NCI-H1105 treated with DMSO at 0.1 percent for 48 hours (cell line): ENCODE results near the gene CYB5R3.

Experiments used
- DNase-seq: peaks from one replicate; lab custom pipeline; 2025; lab: John Stamatoyannopoulos, UW

The CYB5R3 gene

DNA sequence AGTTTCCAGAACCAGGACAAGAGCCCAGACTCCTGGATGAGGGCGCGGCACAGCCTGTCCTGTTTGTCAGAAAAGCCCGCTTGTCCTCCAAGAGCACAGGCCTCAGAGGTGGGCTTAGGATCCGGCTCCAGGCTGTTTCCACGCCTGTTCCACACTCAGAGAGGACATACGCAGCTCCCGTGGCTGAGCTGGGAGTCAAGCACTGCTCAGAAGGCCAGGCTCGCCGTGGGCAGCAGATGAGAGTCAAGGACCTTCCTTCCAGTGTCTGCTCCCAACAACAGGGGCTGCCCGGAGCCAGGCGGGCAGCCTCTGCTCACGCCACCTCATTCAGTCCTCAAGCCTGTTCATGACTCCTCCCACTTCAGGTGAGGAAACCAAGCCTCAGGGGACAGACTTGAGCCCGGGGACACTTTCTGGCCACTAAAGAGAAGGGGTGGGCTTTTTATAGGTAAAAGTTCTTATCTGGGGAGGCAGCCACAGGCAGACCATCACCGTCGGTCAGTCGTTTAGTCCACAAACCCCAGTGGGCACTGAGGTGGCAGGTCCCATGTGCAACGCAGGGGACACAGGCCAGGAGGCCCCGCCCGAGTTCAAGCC lies 3.8 kb downstream of the CYB5R3 start:
- no peak for DNase-seq

DNA sequence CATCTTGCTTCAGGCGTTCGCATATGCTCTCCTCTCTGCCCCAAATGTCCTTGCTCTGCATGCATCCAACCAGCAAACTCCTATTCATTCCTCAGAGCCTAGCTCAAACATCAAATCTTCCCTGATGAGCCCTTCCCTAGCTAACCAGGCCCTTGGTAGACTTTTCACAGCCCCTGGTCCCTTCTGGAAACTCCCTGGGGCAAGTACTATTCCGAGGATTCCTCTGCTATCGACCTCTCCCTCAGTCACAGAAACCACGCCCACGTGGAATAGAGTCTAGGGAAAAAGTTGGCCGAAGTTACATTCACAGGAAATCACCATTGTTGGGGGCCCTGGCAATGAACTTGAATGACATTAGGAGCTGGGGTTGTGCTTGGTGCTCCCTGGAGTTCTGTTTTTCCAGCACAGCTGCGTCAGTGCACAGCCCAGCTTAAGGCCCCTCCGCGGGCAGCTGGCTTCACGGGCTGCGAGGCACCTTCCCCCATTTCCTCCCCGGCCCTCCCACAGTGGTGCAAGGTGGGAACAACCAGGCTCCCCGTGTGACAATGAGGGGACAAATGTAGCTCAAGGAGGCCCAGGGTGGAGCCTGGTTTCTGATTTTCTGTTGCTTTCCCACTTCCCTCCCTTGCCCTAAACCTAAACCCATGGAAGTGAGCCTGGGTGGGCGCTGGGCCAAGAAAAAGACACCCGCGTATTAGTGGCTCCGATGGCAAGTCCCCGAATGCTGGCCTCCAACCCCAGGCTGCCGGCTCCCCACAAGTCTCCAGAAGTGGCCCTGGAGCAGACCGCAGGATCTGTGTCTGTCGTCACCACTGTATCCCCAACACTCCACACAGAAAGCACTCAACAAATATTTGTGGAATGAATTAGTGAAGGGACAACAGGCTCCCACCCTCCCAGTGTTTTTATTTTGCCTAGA lies 4.5 kb downstream of the CYB5R3 start:
- DNase-seq: no peak

DNA sequence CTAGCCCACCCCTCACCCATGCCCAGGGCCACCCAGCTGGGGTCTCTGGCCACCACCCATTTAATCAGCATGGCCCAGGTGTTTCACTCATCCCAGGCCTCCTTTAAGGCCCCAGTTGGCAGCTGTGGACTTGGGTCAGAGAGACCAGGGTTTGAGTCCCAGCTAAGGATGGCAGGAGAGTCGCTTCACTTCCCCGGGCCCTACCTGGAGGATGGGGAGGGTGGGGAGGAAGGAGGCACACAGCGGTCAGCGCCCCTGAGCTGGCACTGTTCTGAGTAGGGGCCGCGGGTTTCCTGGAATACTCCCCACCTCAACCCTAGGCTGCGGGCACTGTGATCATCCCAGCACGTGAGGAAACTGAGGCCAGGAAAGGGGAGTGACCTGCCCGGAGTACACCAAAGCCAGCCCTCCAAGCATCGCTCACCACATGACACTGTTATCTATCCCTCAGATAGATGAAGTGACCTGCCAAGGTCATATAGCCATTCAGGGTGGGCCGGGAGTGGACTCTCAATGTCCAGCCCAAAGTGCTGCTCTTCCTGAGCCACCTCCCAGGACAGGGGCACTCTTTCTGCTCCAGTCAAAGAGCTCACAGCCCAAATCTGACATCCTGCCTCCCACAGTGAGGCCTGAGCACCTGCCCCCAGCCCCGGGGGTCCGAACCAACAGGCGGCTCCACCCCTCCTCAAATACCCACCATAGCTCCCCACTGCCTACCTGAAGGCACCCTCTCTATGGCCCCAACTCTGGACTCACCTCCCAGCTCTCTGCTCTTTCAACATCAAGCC lies 5.4 kb downstream of the CYB5R3 start:
- DNase-seq: no peak

DNA sequence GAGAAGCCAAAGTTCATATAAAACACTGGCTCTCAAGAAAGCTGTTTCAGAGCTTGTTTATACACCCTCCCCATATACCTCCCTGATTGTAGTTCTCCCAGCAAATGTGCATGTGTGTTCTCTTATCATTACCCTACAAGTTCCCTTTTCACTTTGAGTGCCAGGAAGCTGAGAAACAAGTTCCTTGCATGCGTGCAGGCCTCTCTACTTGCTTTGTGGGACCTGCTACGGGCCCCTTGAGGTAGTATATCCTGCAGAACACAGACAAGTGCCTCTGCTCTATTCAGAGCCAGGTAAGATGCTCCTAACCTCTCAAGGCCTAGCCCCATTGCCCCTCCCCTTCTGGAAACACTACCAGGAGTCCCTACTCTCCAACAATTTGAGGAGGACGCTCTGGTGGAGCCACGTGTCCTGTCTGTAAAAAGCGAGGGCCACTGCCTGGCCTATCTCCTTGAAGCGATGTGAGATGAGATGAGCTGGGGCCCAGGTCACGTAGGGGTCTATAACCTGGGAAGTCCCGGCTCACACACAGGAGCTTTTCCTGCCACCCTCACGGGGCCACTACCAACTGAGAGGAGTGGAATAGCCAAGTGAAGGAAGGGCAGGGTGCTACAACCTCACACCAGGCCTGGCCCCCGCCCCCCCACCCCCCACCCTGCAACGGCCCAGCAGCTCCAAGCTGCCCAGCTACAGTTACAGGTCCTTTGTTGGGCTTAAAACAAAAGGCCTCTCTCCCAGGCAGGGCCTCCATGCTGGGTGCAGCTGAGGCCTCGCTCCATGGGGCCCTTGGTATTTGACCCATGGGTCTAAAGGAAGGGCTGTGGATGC lies 6.2 kb downstream of the CYB5R3 start:
- no peak for DNase-seq

DNA sequence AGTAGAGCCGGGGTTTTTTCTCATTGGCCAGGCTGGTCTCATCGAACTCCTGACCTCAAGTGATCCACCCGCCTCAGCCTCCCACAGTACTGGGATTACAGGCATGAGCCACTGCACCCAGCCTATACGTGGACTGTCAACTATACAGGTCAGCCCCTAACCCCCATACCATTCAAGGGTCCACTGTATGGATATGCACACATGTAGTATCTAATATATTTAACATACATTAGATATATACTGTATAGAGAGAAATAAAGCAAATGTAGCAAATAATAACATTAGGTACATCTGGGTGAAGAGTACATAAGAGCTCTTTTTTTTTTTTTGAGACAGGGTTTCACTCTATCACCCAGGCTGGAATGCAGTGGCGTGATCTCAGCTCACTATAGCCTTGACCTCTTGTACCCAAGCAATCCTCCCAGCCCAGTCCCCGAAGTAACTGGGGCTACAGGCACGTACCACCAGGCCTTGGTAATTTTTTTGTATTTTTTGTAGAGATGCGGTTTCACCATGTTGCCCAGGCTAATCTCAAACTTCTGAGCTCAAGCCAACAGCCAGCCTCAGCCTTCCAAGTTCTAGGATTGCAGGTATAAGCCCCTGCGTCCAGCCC lies 7.3 kb downstream of the CYB5R3 start:
- DNase-seq: no peak

DNA sequence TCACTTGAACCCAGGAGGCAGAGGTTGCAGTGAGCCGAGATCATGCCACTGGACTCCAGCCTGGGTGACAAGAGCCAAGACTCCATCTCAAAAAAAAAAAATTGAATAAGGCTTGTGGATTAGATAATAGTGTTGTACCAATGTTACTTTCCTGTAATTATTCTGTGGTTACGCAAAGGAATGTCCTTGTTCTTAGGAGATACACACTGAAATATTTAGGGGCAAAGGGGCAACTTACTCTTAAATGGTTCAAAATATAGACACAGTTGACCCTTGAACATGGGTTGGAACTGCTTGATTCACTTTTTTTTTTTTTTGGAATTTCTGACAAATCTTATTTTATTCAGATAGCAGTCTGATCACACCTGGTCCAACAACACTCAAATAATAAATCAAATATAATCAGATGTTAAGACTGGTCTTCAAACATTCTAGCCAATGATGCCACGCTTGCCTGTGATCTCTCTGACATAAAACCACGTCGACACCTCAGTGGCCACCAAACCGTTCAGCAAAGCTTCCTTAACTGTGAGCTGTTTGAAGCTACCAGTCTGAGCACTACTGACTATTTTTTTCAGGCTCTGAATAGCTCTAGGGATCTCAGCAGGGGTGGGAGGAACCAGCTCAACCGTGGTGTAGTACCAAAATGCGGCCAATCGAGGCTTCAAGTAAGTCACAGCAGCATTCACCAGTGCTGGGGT lies 9.5 kb downstream of the CYB5R3 start:
- no peak for DNase-seq

DNA sequence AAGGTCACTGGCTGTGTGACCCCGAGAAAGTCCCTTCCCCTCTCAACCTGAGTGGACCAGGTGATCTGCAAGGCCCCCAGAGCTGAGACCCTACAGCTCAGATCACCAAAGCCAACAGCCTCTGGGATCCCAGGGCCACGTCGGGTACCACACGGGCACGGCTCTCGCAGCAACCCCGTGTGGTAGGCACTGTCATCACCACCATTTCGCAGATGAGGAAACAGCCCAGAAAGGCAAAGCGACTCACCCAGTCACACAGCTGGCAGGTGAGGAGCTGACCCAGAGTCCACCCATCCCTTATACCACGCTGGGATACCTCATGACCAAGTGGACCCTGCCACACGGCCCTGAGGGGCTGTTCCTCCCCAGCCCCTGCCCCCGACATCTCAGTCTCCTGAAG lies 11.6 kb downstream of the CYB5R3 start:
- DNase-seq: no peak

DNA sequence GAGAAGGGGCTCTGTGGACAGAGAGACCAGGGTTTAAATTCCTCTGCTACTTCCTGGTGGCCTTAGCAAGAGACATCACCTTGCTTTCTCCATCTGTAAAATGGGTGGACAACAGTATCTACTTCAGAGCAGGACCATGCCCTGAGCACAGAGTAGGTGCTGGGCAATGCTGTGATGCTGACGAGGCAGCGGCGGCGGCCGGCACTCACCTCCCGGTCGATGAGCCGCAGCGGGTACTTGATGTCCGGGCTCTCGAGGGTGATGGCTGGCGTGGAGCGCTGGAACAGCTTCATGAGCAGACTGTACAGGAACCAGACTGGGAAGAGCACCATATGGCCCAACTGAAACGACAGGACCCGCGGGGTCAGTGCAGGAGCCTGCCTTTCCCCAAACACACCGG lies 12.7 kb downstream of the CYB5R3 start:
- DNase-seq: no peak

DNA sequence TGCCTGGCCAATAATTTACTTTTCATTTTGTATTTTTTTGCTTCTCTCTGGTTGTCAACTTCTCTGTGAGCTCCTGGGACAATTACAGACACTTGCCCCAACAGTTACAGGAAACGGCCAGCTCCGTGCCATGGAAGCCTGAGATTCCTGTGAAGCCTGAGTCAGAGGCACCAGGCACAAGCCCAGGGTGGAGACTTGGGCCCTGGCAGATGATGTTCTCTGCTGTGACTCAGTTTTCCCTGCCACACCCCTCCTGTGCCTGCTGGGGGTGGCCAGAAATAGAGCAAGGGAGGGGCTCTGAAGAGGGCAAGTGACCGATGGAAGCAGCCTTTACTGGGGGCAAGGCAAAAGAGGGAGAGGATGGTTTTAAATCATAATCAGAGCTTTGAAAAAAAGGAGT lies 13.7 kb downstream of the CYB5R3 start:
- DNase-seq: no peak

DNA sequence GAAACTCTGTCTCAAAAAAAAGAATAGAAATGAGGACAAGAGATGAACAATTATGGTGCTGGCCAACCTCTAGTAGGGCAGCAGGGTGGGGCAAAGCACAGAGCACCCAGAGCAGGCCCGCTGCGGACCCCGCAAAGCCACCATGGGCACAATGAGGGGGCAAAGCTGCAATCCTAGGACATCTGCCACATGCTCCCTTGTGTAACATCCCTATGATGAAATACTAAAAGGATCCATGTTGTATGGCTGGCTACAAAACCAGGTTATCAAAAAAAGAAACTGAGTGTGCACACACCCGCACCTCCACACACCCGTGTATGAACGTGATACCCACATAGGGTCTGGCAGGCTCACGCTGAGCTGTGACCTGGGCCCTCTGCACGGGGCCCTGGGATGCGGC lies 16.2 kb downstream of the CYB5R3 start:
- no peak for DNase-seq

DNA sequence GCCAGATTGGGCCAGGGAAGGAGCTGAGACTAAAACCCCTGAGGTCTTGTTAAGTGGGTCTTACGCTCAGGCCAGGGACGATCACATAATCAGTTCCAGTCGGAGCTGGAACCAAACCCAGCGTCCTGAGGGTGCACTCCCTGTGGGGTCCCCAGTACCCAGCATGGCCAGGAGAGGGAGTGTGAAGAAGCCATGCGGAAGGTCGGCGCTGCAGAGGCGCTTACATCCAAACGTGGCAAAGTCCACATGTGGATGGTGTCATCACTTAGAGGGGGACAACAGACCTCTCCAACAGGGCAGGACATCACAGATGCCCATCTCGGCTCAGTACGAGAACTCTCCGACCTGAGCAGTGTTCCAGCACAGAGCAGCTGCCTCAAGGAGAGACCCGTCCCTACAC lies 17.1 kb downstream of the CYB5R3 start:
- DNase-seq: no peak

DNA sequence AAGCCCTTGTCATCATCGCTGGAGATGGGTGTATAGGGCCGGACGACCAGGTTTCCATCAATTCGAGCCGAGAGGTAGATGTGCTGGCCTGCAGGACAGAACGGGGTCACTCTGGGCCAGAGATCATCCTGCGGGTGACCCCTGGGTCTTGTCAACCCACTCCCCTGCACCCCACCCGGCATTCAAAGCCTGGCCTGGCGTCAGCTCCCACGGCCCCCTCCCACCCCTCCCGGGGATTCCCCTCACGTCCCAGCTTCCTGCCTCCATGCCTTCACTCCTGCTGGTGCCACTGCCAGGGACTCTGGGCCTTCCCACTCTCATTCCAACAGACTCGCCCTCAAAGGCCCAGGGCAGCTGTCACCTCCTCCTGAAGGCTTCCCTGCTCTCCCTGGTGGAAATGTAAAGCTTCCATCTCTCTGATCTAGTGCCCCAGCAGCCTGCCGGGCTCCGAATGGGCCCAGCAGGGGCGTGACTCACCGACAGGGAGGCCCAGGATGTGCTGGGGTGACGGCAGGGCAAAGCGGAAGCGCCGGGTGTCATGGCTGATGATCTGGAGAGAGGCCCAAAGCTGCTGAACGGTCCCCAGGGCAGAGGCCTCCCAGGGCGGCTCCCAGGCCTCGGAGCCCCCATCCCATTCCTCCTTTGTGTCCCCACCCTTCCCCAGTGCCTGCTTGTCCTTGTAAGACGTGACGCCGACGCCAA lies 18.1 kb downstream of the CYB5R3 start:
- no peak for DNase-seq

DNA sequence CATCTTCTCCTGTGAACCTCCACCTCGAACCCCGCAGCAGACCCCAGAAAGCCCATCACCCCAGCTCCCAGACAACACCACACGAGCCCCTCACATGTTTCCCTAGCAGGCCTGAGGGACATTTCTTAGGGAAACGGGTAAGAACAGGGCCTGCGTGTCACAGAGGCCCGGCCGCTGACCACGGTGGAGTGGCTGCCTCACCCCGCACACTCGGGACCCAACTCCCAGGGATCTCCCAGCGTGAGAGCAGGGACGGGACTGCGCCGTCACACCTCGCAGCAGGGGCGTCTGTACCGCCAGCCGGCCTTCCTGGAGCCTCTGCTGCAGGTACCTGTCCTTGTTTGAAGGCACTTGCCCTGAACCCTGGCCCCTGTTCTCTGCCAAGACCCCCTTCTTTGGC lies 19.0 kb downstream of the CYB5R3 start:
- no peak for DNase-seq

DNA sequence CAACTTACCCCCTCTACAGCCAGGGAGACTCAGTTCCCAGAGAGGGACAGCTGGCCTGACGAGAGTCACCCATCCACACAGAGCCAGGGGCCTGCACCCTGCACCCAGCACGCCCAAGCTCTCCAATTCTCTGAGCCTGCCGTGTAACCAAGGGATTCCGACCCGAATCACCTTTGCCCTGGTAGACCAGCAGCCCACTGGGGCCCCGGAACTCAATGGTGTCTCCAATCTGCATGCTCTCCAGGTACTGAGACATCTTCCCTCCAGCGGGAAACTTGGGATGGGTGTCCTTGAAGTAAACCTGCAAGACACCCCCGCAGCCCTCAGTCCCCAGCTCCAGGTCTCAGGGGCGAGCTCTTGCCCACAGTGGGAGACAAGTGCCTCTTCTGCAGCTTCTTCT lies 21.2 kb downstream of the CYB5R3 start:
- no peak for DNase-seq

DNA sequence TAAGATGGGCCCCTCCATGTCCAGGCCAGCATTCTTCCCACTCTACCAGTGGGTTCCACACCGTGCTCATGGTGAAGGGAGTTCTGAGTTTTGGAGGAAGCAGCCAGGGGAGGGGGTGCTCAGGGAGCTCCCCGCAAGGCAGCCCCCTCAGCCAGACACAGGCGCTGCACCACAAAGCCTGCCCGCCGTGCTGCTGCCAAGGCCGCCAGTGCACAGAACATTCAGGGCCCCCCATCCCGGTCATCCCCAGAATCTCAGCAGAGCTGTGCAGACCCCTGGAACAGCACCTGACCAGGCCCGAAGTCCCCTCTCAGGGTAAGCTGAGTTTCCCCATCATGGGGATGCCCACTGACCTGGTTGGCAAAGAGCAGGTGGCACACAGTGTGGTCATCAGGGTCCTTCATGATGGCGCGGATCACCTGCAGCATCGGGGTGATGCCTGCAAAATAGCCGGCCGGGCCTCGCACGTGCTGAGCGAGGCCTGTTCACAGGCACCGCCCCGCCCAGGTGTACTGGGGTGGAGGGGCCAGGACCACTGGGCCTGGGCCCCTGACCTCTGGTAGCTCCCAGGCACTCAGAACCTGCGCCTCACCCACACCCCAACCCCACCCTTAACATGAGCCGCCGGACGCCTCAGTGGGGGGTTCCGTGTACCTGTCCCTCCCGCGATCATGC lies 22.1 kb downstream of the CYB5R3 start:
- no peak for DNase-seq

DNA sequence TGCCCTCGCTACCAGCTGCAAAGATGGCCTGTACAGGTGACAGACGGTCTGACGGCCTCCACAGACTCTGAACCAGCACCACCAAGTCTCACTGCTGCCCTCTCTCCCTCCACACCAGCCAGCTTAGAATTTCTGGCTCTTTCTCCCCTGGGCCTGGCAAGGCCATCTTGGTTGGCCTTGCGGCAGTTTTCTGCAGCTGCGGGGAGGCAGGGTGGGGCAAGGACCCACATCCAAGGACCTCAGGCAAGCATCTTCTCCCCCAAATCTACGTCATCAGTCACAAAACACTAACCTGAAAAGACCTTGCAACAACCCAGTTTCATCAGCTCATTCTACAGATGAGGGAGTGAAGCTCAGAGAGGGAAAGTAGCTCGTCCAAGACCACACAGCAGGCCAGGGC lies 22.8 kb downstream of the CYB5R3 start:
- no peak for DNase-seq

DNA sequence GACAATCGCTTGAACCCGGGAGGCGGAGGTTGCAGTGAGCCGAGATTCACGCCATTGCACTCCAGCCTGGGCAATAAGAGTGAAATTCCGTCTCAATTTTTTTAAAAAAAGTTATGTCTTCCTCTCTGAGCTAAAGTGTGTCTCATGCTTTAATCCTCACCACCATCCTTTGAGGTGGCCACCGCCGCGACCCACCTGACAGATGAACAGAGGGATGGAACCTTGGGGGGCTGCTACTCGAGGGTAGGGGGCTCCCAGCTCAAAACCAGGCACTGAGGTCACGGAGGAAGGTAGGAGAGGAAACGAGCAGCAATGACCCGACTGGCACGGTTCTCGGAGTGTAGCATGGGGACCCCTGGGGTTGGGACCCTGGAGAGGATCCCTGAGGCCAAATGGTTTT lies 23.8 kb downstream of the CYB5R3 start:
- DNase-seq: no peak

DNA sequence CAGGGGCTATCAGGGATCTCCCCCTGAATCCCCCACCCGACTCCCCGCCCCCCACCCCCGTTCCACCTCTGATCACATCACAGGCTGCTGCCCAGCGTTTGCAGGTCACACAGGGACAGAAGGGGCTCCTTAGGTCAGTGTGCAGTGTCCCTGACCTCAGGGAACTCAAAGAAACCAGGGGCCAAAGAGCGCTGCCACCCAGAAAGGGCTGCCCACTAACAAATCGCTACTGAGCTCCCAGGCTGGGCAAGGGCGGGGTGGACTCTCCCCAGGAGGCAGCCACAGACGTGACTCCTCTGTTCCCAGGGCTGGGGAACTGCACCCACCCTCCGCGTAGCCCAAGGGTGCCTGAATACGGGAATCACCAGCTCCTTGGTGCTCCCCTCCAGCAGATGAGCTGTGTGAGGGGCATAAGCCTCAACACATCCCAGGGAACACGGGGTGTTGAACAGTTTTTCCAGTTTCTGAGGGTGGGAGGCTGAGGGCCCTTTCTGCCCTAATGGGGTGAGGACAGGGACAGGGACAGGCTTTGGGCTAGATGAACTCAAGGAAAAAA lies 24.6 kb downstream of the CYB5R3 start:
- DNase-seq: no peak

DNA sequence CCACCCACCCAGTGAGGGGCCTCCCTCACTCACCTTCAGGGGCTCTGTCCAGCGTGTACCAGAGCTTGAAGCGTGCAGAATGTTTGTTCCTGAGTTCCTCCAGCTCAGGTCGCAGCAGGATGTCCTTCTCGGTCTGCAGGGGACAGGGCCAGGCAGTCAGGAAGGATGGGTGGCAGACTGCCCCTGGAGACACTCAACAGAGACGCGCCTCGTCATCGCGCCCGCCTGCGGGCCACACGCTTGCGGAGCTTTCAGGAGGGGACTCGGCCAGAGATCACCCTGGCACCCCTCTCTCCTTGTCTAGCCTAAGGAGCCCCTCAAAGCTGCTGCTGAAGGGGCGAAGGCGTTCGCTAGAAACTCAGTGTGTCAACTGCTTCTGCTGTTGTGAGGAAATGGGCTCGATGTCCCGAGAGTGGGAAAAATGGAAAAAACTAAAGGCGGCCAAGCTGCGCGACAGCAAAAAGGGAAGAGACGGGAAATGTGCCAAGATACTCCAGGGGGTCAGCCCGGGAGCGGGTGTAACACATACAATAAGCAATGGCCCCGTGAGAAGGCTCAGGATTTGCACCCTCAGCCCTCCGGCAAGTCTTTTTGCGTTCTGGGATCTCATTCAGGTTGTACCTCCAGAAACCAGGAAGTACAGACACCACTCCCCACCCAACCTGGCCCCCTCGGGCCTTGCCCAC lies 25.3 kb downstream of the CYB5R3 start:
- DNase-seq: no peak
